ENCODE data around the gene ZFP36L2.

GRCh38 chr2:43190311-43191052 is 35.9 kb downstream of the ZFP36L2 start:
- no peak for TF ChIP-seq POLR2A (IDR thresholded peaks at IDR 0.05)
- no peak for TF ChIP-seq CTCF (IDR thresholded peaks at IDR 0.05)
- TF ChIP-seq POLR2AphosphoS5 (IDR thresholded peaks at IDR 0.05; ENCODE audit: insufficient read depth in 1 of 2, low read depth in 1 of 2): no peak

All from vagina (tissue), 2 donors.